IPS-NIHi11 (cell line): ENCODE results near the gene GPR146.

Experiments used
- DNase-seq: peaks from one replicate; pipeline ENCODE4 v3.0.0; 2012; ENCODE audit warnings: mixed read lengths, low spot score

The GPR146 gene

DNA sequence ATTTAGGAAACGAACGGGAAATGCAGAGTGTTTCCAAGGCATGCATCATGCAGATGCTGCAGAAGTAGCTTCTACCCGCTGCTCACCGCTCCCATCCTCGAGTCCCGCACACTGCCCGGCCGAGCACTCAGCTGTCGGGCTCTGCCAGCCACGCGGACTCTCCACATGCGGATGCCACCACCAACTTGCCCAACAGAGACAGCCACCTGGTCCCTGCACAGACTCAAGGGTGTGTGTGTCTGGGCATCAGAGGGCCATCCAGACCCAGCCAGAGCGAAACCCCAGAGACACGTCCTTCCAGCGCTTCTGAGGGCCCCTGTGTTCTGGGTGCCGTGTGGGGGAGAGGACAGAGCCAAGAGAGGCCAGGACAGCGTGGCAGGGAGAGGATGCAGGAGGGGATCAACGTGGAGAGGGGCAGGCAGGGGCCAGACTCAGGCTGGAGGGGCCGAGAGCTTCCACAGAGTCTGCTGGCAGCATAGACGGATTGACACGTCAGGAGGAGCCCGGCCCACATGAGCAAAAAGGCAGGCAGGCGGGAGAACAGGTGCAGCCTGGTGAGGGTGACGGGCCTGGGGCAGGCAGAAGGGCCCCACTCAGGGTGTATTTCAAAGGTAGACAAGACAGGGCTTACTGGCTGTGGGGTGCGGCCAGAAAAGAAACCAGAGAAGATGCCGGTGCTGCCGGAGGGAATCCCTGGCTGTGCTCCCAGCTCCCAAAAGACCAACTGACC is 61.9 kb downstream of the GPR146 start:
- DNase-seq: no peak

DNA sequence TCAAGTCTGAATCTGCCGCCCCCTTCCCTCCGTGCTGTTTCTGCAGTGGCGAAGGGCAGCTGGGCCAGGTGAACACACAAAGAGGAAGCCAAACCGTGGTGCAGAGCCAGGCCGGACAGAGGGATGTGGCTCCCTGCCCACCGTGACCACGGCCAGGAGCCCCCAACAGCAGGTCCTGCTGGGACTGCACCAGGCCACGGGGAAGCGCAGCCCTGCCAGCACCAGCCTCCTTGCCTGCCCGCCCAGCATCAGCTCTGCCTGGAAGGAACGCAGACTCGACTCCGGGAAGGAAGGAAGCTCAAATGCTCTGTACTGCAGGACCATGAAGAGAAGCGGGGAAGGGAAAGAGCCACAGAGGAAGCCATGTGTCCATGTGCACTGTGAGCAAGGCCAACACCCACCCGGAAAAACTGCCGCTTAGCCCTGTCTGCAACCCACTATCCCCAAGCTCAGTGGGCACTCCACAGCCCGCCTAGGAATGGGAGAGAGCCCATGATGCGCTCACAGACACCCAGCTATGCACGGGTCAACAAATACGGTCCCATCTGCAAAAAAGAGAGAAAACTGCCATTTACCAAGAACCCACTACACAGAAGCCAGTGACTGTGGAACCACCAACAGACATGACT is 62.6 kb downstream of the GPR146 start:
- no peak for DNase-seq

DNA sequence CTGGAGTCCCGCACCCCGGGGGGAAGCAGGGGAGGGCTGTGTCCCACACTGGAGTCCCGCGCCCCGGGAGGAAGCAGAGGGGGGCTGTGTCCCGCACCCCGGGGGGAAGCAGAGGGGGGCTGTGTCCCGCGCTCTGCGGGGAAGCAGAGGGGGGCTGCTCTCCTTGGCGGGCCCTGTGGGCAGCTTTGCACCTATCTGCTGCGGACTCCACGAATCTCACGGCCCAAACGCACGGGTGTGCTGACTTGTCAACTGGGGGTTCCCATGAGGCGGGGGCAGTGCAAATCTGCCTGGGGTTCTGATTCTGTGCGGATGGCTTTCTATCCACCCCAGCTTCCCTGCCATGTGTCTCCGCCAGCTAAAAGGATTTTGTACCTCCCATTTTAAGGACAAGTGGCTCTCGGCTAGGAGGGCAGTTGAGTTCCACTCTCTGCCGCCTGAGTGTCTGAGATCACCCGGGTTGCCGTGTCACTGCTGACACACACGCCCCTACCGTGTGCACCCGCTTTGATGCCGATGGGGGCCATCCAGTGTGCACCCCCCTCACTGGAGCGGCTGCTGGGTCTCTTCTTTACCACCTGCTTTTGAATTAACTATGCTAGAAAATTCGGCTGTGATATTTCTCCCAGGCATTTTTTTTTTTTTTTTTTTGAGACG is 64.0 kb downstream of the GPR146 start:
- no peak for DNase-seq
